GM18519 (cell line): Measurements from ENCODE around the gene ZCCHC14.
"Not testable (repeated sequence)": the region's sequence is repeated elsewhere in the genome, so short reads cannot be mapped to it uniquely, and the experiment has no call there.

Experiments used
- ATAC-seq: cut with Tn5 transposase; IDR thresholded peaks from one replicate; pipeline ENCODE4 v1.9.1; 2021; ENCODE audit warnings: mild to moderate bottlenecking, moderate library complexity; ENCODE audit not compliant: unreplicated experiment, low FRiP score

ZCCHC14 gene

DNA sequence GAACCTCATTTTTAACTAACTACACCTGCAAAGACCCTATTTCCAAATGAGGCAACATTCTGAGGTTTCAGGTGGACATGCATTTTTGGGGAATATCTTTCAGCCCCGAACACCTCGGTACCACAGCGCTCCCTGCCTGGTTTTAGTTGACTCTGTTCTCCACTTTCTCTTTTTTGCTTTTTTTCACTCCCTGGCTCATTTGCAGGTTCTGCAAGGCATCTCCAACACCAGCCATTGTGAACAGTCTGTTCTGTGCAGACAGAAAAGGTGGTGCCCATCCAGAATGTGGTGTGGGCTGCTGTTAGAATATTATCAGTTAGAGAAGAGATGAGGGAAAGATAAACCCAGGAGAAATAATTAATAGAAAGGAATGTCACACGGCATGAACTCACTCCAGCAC is 32.5 kb upstream of the ZCCHC14 start:
- ATAC-seq: no peak

GRCh38 chr16:87524407-87524806 is 31.6 kb upstream of the ZCCHC14 start:
- no peak for ATAC-seq

DNA sequence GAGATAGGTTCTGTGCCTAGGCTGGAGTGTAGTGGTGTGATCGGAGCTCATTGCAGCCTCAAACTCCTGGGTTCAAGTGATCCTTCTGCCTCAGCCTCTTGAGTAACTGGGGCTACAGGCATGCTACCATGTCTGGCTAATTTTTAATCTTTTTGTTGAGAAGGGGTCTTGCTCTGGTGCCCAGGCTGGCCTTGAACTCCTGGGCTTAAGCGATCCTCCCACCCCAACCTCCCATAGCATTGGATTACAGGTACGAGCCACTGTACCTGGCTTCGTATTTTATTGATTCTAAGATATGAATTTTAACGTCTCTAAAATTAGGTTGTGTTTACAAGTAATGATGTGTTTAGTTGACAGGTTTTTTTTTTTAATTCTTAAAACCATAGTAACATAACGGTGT is 30.8 kb upstream of the ZCCHC14 start:
- ATAC-seq: not testable (repeated sequence)

DNA sequence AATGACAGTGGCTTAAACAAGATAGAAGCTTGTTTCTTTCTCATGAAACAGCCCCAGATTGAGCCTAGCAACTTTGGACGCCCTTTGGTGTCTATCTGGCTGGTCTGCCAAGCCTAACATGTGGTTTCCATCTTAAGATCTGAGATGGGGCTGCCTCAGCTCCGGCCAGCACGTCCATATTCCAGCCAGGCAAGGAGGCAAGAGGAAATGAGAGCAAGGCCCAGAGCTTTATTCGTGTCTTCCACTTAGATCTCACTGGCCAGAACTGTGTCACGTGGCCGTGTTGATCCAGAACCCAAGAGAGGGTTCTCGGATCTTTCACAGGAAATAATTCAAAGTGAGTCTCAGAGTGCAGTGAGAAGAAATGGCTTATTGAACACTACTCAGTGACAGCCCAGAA is 28.9 kb upstream of the ZCCHC14 start:
- ATAC-seq: not testable (repeated sequence)

GRCh38 chr16:87519170-87519569 is 26.3 kb upstream of the ZCCHC14 start:
- not testable (repeated sequence) for ATAC-seq

DNA sequence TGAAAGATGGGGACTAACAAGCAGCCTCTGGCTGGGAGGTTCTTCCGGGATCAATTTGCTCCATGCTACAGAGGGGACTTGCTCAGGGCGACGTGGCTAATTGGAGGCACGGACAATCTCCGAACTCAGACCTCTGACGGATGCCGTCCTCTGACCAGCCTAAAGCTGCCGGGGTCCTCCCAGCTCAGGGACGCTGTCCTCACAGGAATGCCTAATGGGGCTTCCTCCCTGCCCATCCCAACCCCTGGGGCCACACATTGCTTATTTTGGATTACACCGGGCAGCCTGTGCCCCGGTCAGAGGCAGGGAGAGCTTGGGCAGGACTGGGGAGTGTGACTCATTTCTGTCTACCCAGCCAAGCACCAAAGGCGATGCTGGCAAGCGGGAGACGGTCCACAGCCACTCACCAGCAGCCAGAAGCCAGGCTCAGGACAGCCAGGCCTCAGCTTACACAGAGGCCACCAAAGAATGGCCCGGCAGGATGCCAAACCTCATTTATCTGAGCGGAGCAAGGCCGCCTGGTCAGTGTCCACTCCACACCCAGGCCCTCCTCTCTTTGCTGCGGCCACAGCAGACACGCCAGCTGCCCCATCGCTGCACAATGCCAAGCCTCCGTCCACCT is 25.7 kb upstream of the ZCCHC14 start:
- not testable (repeated sequence) for ATAC-seq

GRCh38 chr16:87517610-87518429 is 25.0 kb upstream of the ZCCHC14 start:
- not testable (repeated sequence) for ATAC-seq

DNA sequence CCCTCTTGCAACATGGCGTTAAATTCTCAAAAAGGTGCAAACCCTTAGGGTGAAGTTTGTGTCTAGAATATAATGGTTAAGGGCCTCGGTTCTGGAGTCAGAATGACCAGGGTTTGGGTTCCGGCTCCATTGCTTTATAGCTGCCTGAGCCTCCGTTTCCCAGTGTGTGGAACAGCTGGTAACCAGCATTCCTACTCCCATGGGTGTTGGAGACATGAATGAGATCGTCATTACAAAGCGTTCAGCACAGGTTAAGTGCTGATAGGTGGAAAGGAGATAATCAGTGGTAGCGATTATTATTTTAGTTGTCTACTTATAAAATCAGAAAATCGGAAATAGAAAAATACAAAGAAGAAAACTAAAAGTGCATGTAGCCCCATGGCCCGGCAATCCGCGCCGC is 23.5 kb upstream of the ZCCHC14 start:
- no peak for ATAC-seq

- no peak for ATAC-seq
Observed at GRCh38 chr16:87515475-87516330, 22.9 kb upstream of the ZCCHC14 start.

GRCh38 chr16:87509778-87510177 is 17.0 kb upstream of the ZCCHC14 start:
- not testable (repeated sequence) for ATAC-seq

DNA sequence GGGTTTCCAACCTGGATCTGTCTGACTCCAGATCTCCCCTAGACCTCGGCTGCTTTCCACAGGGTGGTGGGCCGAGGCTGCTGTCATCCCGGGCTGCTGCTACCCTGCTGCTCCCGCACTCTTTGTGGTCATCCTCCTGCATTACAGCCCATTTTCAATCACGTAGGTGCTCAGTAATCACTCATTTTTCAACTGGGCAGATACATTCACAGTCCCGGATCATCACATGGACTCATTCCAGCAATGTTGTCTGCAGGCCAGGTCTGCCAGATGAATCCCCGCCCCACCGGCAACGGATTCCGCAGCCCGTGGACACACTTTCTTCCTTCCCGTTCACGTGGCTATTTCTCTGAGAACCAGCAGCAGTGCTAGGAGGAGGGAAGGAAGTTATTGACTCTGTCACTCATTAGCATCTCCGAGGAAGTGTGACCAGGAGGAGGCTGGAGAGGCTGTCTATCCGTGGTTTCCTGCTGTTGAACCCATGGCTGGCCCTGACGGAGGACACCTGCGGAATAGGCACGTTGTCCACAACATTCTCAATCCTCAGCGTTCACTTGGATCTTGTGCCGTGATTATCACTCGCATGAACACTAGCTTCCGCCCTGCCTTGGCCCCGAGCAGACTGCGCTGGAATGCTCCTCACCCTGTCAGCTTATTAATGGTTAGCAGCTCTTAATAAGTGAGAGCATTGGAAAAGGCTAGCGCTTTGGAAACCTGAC is 14.7 kb upstream of the ZCCHC14 start:
- ATAC-seq: no peak

- no peak for ATAC-seq
Observed at GRCh38 chr16:87506423-87507350, 13.9 kb upstream of the ZCCHC14 start.

DNA sequence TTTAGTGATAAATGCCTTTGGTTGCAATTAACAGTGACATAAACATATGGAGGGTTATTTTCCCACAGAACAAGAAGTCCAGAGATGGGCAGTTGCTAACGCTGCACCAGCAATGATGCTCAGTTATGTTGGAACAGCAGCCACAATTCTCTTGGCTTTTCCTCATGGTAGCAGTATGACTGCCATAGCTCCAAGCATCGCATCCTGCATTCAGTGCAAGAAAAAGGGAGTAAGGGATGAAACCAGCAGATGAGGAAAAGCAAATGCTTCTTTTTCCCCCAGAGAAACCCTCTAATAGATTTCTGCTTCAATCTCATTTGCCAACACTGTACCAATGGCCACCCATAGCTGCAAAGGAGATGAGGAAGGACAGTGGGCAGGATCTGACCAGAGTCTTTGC is 13.0 kb upstream of the ZCCHC14 start:
- ATAC-seq: no peak

GRCh38 chr16:87503232-87503937 is 10.6 kb upstream of the ZCCHC14 start:
- ATAC-seq: not testable (repeated sequence)

DNA sequence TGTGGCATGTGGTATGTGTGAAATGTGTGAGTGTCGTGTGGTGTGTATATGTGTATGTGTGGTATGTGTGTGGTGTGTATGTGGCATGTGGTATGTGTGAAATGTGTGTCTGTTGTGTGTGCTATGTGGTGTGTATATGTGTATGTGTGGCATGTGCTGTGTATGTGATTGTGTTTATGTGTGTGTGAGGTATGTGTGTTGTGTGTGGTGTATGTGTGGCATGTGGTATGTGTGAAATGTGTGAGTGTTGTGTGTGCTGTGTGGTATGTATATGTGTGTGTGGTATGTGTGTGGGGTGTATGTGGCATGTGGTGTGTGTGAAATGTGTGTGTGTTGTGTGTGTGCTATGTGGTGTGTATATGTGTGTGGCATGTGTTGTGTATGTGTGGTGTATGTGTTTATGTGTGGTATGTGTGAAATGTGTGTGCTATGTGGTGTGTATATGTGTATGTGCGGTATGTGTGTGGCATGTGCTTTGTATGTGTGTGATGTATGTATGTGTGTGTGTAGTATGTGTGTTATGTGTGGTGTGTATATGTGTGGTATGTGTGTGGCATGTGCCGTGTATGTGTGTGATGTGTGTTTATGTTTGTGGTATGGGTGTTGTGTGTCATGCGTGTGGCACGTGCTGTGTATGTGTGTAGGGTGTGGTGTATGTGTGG is 9.6 kb upstream of the ZCCHC14 start:
- ATAC-seq: no peak

GRCh38 chr16:87501117-87501516 is 8.3 kb upstream of the ZCCHC14 start:
- no peak for ATAC-seq

DNA sequence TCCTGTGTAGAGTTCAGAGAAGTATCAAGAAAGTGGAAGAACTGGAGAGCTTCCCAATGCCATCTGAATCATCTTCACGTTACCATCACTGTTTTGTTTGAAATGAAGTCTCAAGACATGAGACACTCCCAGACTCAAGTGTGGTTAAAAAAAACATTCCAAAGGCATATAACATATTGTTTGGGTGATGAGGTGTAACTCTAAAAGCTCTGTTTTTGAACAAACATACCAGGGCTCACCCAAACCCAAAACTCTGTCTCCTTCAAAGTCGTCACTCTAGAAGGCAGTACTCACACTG is 6.3 kb upstream of the ZCCHC14 start:
- ATAC-seq: no peak

DNA sequence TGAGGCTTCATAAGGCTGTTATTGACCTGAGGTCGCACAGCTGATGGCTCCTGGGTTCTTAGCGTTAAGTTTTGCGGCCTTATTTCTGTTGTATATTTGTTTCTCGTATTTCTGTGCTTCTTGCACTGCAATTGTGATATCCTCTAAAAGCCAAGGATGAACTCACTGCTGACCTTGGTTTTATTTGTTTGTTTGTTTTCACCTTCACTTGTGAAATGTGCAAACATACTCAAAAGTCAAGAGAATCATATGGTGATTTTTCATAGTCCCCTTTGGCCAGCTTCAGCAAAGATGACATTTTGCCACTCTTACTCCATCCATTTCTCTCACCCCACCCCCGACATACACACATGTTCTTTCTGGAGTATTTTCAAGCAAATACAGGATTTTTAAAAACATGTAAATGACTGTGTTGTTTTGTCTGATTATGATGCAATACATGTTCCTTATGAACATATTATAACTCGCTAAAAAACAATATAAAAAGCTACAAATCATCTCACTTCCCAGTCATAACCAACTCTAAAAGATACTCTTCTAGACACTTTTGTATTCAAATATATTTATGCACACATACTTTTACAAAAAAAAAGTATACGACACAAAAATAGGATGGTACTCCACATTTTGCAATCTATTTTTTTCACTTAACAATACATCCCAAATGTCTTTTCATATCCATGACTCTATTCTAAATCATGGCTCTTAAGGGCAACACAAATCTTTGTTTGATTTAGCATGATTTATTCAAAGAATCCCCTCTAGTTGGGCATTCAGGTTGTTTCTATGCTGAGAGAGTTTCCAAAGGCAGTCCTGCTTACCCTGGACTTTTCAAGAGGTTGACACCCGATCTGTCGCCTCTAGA is 5.7 kb upstream of the ZCCHC14 start:
- no peak for ATAC-seq
